ENCODE measurements around the gene KCNJ4.

DNA sequence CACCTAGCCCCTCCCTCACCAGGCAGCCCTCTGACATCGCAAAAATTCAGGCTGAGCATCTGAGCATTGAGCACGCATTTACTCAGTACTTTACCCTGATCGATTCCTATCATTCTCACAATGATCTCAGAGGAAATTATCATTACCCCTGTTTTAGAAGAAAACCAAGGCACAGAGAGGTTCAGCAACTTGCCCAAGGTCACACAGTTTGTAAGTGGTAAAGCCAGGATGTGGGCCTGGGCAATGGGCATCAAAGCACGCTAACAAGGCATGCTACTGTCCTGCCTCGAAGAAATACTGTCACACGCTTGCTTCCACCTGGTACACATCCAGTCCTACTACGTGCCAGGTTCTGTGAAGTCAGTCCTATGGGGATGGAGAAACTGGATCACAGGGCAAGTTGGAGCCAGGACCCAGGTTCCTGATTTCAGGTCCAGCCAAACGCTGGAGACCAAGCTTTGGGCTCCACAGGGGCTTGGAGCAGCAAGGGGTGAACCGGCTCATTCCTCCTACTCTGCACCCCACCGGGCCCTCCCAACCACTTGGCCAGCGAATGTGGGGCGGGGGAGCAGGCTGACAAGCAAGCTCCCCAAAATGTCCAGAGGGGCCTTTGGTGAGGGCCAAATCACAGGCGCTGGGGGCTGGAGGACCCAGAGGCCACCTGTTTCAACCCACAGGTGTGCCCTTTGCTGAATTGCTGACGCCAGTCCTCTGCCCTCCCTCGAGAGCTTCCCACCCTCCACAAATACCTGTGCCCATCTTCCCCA lies 18.2 kb downstream of the KCNJ4 start:
- TF ChIP-seq ZSCAN29 (IDR thresholded peaks at IDR 0.05): no peak
- no peak for TF ChIP-seq POLR2AphosphoS5 (IDR thresholded peaks at IDR 0.05; ENCODE audit: low read length)
- TF ChIP-seq E2F4 (IDR thresholded peaks at IDR 0.05; ENCODE audit: low read depth, low read length): no peak
- TF ChIP-seq, protein P1, sequence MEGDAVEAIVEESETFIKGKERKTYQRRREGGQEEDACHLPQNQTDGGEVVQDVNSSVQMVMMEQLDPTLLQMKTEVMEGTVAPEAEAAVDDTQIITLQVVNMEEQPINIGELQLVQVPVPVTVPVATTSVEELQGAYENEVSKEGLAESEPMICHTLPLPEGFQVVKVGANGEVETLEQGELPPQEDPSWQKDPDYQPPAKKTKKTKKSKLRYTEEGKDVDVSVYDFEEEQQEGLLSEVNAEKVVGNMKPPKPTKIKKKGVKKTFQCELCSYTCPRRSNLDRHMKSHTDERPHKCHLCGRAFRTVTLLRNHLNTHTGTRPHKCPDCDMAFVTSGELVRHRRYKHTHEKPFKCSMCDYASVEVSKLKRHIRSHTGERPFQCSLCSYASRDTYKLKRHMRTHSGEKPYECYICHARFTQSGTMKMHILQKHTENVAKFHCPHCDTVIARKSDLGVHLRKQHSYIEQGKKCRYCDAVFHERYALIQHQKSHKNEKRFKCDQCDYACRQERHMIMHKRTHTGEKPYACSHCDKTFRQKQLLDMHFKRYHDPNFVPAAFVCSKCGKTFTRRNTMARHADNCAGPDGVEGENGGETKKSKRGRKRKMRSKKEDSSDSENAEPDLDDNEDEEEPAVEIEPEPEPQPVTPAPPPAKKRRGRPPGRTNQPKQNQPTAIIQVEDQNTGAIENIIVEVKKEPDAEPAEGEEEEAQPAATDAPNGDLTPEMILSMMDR (IDR thresholded peaks at IDR 0.05 in 2 of 3, conservative IDR thresholded peaks at IDR 0.05 in 1 of 3; ENCODE audit: control insufficient read depth in 2 of 3, extremely low read depth in 1 of 3, insufficient read depth in 1 of 3, low read depth in 3 of 3, low read length in 3 of 3): no peak
- TF ChIP-seq EP300 (IDR thresholded peaks at IDR 0.05; ENCODE audit: borderline replicate concordance in 1 of 2, control insufficient read depth in 1 of 2, low read depth in 2 of 2, low read length in 2 of 2): no peak
- no peak for TF ChIP-seq ZZZ3 (IDR thresholded peaks at IDR 0.05; ENCODE audit: control insufficient read depth, insufficient read length, low read depth)
- TF ChIP-seq, protein P2, sequence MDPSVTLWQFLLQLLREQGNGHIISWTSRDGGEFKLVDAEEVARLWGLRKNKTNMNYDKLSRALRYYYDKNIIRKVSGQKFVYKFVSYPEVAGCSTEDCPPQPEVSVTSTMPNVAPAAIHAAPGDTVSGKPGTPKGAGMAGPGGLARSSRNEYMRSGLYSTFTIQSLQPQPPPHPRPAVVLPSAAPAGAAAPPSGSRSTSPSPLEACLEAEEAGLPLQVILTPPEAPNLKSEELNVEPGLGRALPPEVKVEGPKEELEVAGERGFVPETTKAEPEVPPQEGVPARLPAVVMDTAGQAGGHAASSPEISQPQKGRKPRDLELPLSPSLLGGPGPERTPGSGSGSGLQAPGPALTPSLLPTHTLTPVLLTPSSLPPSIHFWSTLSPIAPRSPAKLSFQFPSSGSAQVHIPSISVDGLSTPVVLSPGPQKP (IDR thresholded peaks at IDR 0.05; ENCODE audit: low read depth, low read length): no peak
- TF ChIP-seq CBX5 (IDR thresholded peaks at IDR 0.05; ENCODE audit: low read depth): no peak
- TF ChIP-seq TCF7 (IDR thresholded peaks at IDR 0.05; ENCODE audit: borderline replicate concordance): no peak
- no peak for TF ChIP-seq ETV6 (conservative IDR thresholded peaks at IDR 0.05 in 1 of 2, IDR thresholded peaks at IDR 0.05 in 1 of 2; ENCODE audit: borderline replicate concordance in 1 of 2, low read depth in 1 of 2)
- TF ChIP-seq CHD1 (IDR thresholded peaks at IDR 0.05; ENCODE audit: low read depth, low read length): no peak
